ENCODE data around the gene KIAA0232.

DNA sequence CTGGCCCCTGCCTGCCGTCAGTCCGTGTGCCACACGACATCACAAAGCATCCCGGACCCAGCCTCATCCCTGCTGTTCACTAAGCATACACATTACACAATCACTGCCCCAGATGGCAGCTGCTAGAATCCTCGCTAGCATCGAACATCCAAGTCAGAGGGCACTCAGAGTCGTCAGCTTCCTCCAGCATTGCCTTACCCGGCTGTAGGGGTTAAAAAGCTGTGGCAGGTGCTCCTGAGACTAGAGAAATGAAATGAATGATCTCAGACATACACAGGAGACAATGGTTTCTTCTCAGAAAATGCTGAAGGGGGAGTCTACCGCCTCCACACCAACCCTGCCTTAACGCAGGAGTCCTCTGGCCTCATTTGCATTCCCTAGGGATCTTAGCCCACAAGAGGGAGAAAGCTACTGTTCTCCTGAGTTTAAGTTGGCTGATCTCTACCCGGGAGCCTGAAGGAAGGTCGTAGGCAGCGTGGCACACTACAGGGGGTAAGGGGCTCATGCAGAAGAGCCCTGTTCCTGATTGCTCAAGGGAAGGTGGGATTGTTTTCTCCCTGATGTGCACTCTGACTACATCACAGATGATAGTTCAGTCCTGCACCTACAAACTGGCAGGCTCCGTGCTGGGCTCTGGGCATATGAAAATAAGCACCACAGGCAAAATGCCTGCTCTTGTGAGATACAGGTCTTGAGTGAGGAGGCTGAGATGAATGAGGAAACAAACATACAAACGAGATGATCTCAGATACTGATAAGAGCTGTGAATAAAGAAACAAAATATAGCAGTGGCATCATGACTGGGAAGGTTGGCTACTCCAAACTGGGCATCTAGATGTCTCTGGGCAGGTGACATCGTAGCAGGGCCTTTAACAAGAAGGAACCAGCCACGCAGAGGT is 2.6 kb upstream of the KIAA0232 start:
- TF ChIP-seq EP300 (IDR thresholded peaks at IDR 0.05; ENCODE audit: borderline replicate concordance) = no peak
- TF ChIP-seq NFIC (IDR thresholded peaks at IDR 0.05) = no peak
- no peak for TF ChIP-seq RAD21 (IDR thresholded peaks at IDR 0.05; ENCODE audit: low read depth)
- TF ChIP-seq TAF1 (IDR thresholded peaks at IDR 0.05; ENCODE audit: low read depth) = no peak
- no peak for TF ChIP-seq TEAD4 (IDR thresholded peaks at IDR 0.05)
- TF ChIP-seq EGR1 (IDR thresholded peaks at IDR 0.05) = no peak
